Measurements from ENCODE around the gene CCDC82.
"Not testable (repeated sequence)": the region's sequence is repeated elsewhere in the genome, so short reads cannot be mapped to it uniquely, and the experiment has no call there.

The CCDC82 gene

DNA sequence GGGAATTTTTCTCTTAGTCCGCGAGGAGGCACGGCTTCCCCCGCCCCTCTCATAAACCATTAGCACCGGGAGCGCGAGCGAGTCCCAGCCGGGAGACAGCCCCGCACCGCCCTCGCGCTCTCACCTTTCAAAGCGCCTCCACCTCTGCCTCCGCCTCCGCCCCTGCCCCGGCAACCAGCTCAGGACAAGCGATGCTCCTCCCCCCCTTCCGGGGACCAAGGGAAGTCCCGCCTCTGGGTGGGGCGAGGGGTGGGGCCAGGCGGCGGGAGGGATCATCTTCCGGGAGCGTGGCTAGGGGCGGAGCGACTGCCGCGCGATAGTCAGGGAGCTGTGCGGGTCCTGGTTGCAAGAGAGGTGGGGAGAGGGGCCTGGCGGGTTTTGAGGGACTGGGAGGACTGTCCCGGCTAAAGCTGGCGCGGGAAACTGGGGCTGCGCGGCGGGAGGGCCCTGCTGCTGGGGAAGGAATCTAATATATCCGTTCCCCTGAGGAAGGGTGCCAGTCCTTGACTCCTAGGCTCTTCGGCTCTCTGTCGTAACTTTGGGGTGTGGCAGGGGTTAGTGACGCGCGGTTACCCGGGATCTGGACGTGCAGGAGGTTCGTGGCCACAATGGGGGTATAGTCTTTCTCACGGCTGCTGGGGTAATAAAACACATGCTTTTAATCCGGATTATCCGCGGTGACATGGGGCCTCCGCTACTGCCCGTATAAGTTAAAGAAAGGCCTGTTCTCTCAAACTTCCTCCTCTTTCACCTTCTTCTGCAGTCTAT lies at the start of gene CCDC82, which contains the start of gene JRKL:
Gene CCDC82, minus strand, starts transcription at position 193 of the 768 bp plus-strand sequence. CDS start 5,165 bp downstream, outside the sequence.
Gene JRKL, plus strand, starts transcription at position 294 of the 768 bp plus-strand sequence. CDS start 637 bp downstream, outside the sequence.
- peak; percentile 95 to 98 (median 97) for DNase-seq

DNA sequence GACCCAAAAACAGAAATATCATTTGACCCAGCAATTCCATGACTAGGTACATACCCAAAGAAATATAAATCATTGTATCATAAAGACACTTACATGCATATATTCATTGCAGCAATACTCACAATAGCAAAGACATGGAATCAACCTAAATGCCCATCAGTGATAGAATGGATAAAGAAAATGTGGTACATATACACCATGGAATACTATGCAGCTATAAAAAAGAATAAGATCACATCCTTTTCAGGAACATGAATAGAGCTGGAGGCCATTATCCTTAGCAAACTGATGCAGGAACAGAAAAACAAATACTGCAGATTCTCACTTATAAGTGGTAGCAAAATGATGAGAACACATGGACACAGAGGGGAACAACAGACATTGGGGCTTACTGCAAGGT lies 42.9 kb upstream of the CCDC82 start:
- not testable (repeated sequence) for DNase-seq

DNA sequence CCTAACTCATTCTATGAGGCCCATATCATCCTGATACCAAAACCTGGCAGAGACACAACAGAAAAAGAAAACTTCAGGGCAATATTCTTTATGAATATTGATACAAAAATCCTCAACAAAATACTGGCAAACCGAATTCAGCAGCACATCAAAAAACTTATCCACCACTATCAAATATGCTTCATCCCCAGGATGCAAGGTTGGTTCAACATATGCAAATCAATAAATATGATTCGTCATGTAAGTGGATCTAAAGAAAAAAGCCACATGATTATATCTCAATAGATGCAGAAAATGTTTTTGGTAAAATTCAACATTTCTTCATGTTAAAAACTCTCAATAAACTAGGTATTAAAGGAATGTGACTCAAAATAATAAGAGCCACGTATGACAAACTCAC lies 41.0 kb upstream of the CCDC82 start:
- DNase-seq, result no peak

DNA sequence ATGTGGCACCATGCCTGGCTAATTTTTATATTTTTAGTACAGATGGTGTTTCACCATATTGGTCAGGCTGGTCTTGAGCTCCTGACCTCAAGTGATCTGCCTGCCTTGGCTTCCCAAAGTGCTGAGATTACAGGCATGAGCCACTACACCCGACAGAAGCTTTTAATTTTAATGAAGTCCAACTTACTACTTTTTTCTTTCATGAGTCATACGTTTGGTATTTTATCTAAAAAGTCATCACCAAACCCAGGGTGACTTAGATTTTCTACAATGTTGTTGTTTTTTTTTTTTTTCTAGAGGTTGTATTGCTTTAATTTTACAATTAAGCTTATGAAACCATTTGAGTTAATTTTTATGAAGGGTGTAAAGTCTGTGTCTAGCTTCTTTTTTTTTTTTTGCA lies 35.0 kb upstream of the CCDC82 start:
- peak in 2 of 3 donors; percentile 18 to 26 for DNase-seq

GRCh38 chr11:96413408-96413807 lies 23.7 kb upstream of the CCDC82 start:
- no peak for DNase-seq

DNA sequence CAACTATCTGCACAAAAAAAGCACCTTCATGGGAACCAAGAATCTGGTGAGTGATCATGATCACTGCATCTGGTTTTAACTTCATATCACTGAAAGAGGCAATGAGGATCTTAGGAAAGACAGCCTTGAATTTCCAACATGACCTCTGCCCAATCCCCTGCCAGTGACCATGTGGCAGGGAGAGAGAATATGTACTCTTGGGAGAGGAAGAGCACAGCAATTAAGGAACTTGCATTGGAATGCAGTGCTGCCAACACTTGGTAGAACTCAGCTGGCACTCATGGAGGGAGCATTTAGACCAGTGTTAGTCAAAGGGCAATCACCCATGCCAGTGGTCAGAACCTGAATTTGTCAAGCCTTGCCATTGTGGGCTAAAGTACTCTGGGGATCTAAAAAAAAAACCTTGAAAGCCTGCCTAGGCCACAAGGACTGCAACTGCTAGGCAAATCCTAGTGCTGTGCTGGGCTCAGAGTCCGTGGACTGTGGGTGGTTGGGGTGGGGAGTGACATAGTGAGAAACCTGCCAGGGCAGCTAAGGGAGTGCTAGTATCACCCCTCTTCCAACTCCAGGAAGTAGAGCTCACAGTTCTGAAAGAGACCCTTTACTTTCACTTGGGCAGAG lies 23.2 kb upstream of the CCDC82 start:
- DNase-seq, result no peak

- not testable (repeated sequence) for DNase-seq
Measured at GRCh38 chr11:96411412-96411811, 21.7 kb upstream of the CCDC82 start.

GRCh38 chr11:96400697-96401096 lies 11.0 kb upstream of the CCDC82 start:
- DNase-seq, result no peak

GRCh38 chr11:96397863-96398262 lies 8.2 kb upstream of the CCDC82 start:
- DNase-seq, result no peak

GRCh38 chr11:96396637-96397036 lies 6.9 kb upstream of the CCDC82 start:
- no peak for DNase-seq

GRCh38 chr11:96394773-96395172 lies 5.1 kb upstream of the CCDC82 start:
- DNase-seq, result no peak

DNA sequence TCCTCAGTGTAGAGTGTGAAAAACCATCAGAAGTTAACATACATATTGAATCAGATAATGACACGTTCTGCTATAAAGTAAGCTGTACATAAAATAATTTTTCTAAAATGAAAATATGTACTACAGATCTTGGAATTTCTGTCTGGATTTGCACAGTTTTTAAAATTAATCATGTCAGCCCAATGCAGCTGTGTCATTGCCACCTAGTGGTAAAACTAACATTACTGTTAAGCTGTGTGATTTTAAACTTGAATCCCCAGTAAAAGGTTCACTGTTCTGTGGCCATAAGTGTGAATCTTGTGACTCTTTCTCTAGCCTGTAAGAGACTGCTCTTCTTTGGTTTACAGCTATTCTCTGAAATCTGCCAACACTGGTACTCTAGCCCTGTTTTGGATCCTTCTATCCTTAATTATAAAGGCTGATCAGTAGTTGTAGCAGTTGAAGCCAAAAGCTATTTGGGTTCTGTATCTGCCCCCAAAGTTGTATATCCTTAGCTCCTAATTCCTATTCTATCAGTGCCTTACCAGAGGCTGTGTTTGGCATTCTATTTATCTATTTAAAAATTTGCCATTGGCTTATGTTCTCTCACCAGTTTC lies 4.1 kb upstream of the CCDC82 start:
- DNase-seq, result peak; percentile 52 to 75 (median 59)

GRCh38 chr11:96391698-96392307 lies 2.1 kb upstream of the CCDC82 start:
- DNase-seq, result no peak

- peak; percentile 45 to 58 (median 52) for DNase-seq
Measured at GRCh38 chr11:96390488-96390792, 728 bp upstream of the CCDC82 start.

DNA sequence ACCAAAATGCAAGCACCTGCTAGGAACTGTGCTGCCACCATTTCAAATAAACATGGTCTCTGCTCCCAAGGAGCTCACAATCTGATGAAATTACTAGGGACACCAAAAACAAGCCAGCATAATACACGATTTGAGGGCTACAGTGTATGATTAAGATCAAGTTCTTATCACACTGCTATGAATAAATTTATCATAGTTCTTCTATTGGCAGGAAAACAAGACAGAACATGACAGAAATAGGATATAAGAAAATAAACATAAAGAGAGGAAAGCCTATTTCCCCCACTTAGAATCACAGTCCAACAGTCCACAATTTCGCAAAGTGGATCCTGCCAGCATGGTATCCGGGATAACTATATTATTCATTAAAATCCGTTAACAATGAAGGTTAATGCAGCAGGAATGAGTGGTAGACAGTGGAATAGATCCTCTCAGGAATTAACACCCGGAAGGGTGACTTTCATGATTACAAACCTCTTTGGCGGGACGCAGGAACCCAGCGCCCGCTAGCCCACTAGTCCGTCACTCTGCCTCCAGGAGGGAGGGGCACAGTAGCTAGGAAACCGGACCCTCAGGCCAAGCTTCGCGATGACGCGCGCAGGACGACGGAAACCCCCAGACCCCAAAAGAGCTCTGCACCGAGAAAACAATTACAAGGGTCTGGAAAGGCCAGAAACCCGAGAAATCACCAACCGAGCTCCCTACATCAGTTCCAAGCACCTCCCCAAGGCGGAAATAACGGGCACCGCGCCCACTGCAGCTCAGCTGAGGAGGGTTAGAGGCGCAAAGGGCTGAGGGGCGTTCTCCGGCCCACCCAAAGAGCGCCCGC lies 607 bp downstream of the CCDC82 start:
- DNase-seq, result peak; percentile 59 to 67 (median 63)

DNA sequence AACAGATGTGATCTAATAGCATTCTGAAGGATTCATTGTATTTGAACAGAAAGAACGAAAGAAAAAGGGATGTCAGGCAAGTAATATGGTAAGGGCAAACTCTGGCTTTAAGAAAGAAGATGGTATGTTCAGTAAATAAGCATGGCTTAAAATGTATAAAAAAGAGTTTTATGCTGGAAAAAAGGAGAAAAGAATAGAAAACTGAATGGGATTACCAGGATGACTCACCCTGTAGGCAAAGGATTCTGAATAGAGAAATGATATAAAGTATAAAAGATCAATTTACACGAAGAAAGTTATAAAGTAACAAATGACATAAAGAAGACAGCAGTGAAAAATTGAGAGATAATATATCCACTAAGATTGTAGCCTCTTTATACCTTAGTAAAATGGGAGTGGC lies 4.5 kb downstream of the CCDC82 start:
- DNase-seq, result no peak

DNA sequence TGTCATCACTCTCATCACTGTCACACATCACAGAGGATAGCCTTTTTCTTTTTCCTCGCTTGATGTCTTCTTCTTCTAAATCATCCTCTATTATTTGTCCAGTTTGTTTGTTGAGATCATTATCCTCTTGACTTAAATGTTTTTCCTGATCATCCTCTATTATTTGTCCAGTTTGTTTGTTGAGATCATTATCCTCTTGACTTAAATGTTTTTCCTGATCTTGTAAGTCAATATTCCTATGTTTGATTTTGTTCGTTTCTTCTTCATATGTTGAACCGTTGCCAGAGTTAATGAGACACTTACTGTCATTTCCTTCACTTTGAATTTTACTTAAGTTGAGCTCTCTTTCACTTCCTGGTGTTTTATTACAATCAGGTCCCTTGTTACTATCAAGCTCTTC lies 5.6 kb downstream of the CCDC82 start:
- DNase-seq, result no peak

GRCh38 chr11:96376796-96377195 lies 12.9 kb downstream of the CCDC82 start:
- no peak for DNase-seq

- DNase-seq, result peak; percentile 18 to 52 (median 42)
Measured at GRCh38 chr11:96373826-96374225, 15.9 kb downstream of the CCDC82 start.

DNA sequence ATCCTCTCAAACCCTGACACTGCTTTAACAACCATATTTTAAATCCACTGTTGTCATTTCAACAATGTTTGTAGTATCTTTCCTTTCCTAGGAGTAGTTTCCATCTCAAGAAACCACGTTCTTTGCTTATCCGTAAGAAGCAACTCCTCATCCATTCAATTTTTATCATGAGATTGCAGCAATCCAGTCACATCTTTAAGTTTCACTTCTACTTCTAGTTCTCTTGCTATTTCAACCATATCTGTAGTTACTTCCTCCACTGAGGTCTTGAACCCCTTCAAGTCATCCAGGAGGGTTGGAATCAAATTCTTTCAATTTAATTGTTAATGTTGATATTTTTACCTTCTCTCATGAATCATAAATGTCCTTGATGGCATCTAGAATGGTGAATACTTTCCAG lies 22.4 kb downstream of the CCDC82 start:
- peak; percentile 25 to 50 (median 38) for DNase-seq

GRCh38 chr11:96366024-96366423 lies 23.7 kb downstream of the CCDC82 start:
- DNase-seq, result no peak

GRCh38 chr11:96365493-96365892 lies 24.2 kb downstream of the CCDC82 start:
- no peak for DNase-seq

GRCh38 chr11:96361778-96362177 lies 27.9 kb downstream of the CCDC82 start:
- DNase-seq, result no peak
